ENCODE measurements around the gene MRTFA. TPM values are rescaled to one million over a fixed set of nuclear protein-coding genes. Genes with fewer than 3 reads are reported as not detected.
A peak's percentile ranks its signal among the peaks of the same experiment; 100 is the strongest.

MRTFA gene
- total RNA-seq, 1 donor, result 44.9 TPM

DNA sequence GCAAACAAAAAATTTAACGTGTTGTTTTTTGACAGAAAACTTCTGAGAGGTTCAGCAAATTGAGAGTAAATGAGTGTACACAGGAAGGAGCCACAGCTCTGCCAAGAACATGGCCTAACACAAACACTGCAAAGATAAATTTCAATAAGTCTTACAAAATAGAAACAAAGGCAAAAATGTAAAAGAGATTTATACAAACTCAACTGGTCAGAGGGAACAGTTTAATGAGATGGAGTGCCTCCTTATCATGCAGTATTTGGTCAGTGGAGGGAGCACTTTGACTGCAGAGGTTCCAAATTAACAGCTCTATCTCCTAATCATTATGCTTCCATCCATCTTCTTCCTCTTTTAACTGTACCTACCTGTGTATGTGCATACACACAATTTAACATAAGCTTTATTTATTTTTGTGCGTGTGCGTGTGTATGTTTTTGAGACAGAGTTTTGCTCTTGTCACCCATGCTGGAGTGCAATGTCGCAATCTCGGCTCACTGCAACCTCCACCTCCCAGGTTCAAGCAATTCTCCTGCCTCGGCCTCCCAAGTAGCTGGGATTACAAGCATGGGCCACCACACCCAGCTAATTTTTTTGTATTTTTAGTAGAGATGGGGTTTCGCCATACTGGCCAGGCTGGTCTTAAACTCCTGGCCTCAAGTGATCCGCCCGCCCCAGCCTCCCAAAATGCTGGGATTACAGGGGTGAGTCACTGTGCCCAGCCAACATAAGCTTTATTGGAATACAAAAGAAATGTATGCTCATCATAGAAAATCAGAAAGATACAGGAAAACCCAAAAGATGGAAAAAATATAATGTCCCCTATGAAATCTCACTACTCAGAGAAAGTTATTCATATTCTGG is 111.9 kb downstream of the MRTFA start:
- TF ChIP-seq, protein P1, sequence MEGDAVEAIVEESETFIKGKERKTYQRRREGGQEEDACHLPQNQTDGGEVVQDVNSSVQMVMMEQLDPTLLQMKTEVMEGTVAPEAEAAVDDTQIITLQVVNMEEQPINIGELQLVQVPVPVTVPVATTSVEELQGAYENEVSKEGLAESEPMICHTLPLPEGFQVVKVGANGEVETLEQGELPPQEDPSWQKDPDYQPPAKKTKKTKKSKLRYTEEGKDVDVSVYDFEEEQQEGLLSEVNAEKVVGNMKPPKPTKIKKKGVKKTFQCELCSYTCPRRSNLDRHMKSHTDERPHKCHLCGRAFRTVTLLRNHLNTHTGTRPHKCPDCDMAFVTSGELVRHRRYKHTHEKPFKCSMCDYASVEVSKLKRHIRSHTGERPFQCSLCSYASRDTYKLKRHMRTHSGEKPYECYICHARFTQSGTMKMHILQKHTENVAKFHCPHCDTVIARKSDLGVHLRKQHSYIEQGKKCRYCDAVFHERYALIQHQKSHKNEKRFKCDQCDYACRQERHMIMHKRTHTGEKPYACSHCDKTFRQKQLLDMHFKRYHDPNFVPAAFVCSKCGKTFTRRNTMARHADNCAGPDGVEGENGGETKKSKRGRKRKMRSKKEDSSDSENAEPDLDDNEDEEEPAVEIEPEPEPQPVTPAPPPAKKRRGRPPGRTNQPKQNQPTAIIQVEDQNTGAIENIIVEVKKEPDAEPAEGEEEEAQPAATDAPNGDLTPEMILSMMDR (IDR thresholded peaks at IDR 0.05; ENCODE audit: insufficient read depth, low read depth, low read length), result peak; percentile 43
- H3K4me3 ChIP-seq (ENCODE audit: low read depth, low read length), result no peak overlapping the region
- DNase-seq (ENCODE audit: low read depth), result peak; percentile 51

DNA sequence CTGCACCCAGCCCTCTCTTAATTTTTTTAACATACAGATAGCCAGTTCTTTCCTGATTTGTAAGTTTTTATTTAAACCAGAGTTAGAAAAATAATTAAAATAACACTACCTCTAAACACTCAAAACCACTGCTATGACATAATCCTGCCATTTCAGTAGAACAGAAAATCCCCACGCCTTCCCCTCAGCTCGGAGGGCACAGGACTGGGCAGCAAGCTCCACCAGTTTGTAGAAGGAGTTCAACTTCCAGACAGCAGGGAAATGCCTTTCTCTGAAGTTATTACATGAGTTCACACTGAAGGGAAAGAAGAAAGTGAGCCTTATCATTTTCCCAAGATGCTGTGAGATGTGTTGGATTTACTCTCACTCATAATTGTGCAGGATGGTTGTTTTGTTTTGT is 114.4 kb downstream of the MRTFA start:
- TF ChIP-seq, protein P1 (IDR thresholded peaks at IDR 0.05; ENCODE audit: insufficient read depth, low read depth, low read length), result no peak
- no peak overlapping the region for H3K4me3 ChIP-seq (ENCODE audit: low read depth, low read length)
- DNase-seq (ENCODE audit: low read depth), result no peak

DNA sequence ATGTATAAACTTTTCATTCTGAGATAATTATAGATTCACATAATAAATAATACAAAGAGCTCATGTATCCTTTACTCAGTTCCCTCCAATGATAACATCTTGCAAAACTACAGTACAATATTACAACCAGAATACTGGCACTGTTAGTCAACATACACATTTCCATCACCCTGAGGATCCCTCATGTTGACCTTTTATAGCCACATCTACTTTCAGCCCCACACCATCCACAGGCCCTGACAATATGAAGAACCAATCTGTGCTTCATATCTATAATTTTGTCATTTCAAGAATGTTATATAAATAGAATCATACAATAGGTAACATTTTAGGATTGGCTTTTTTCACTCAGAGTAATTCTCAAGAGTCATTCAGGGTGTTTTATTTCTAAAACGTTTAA is 115.5 kb downstream of the MRTFA start:
- no peak overlapping the region for H3K4me3 ChIP-seq (ENCODE audit: low read depth, low read length)
- TF ChIP-seq, protein P1 (IDR thresholded peaks at IDR 0.05; ENCODE audit: insufficient read depth, low read depth, low read length), result no peak
- no peak for DNase-seq (ENCODE audit: low read depth)

DNA sequence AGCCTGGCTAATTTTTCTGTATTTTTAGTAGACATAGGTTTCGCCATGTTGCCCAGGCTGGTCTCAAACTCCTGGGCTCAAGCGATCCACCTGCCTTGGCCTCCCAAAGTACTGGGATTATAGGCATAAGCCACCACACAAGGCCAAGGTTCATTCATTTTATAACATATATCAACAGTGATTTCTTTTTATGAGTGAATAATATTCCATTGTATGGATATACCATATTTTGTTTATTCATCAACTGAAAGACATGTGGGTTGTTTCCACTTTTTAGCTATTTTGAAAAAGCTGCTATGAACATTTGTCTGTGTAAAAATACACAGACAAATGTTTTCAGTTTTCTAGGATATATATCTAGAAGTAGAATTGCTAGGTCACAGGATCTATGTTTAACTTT is 116.0 kb downstream of the MRTFA start:
- no peak for DNase-seq (ENCODE audit: low read depth)
- H3K4me3 ChIP-seq (ENCODE audit: low read depth, low read length), result no peak overlapping the region
- TF ChIP-seq, protein P1 (IDR thresholded peaks at IDR 0.05; ENCODE audit: insufficient read depth, low read depth, low read length), result no peak

DNA sequence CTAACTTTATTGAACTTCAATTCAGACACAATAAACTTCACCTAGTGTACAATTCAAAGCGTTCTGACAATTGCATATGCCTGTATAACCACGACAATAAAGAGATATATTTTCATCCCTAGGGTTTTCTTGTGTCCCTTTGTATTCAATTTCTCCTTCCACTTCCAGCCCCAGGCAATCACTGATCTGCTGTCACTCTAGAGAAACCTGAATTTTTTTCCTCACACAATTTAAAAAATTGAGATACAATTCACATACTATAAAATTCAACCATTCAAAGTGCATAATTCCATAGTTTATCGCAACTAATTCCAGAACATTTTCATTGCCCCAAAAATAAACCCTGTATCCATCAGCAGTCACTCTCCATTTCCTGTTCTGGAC is 116.6 kb downstream of the MRTFA start:
- no peak for DNase-seq (ENCODE audit: low read depth)
- no peak overlapping the region for H3K4me3 ChIP-seq (ENCODE audit: low read depth, low read length)
- TF ChIP-seq, protein P1 (IDR thresholded peaks at IDR 0.05; ENCODE audit: insufficient read depth, low read depth, low read length), result no peak

DNA sequence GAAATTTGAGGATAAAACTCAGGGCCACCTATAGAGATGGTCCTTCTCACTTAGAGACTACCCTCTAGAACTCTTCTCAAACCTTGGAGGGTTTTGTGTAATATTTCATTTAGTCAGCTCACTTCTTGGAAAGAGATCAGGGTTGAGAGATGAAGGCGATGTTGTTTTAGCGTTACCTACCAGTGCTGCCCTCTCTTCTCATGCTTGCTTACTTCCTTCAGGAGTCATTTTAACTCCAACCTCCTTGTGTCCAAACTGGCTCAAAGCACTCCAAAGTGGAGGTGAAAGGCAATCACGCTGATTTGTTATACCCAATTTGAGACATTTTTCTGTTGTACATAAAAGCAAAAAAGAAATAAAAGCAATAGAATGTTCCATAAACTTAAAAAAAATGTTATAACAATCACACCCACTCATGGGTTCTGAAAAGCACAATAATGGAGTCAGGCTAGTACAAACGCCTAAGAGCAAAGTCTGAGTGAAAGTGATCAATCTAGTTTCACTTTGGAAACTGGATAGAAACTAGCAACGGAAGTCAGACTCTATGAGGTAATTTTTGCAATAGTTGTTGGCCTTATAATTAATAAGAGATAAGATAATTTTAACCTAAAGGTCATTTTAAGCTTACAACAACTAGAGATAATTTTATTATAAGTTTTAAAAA is 117.1 kb downstream of the MRTFA start:
- no peak for DNase-seq (ENCODE audit: low read depth)
- no peak overlapping the region for H3K4me3 ChIP-seq (ENCODE audit: low read depth, low read length)
- TF ChIP-seq, protein P1 (IDR thresholded peaks at IDR 0.05; ENCODE audit: insufficient read depth, low read depth, low read length), result no peak

Data from fibroblast of villous mesenchyme (primary cell).